GM12878 (cell line): ENCODE measurements around the gene MAD1L1.
"Not testable (repeated sequence)": the region's sequence is repeated elsewhere in the genome, so short reads cannot be mapped to it uniquely, and the experiment has no call there.

Experiments
- ASH2L ChIP-seq: fragments of 300-600, 200-600 bp; sonication (generic); IDR thresholded peaks from 2 replicates; pipeline ENCODE4 v1.6.1; 2017; ENCODE audit warnings: low read depth, mild to moderate bottlenecking, borderline replicate concordance
- CREB1 ChIP-seq: IDR thresholded peaks from 2 replicates; pipeline ENCODE4 v1.6.1; 2012; ENCODE audit warnings: low read depth, mild to moderate bottlenecking, inconsistent platforms
- CTCF ChIP-seq, 3 experiments: IDR thresholded peaks in 2 of 3; conservative IDR thresholded peaks in 1 of 3; 2 replicates each; pipeline ENCODE4 v1.5.1; 2011; ENCODE audit warnings: low read depth in 3 of 3, low read length in 3 of 3, mild to moderate bottlenecking in 3 of 3, control low read depth in 2 of 3, moderate library complexity in 2 of 3, inconsistent platforms in 1 of 3, mixed read lengths in 1 of 3; ENCODE audit not compliant: control insufficient read depth in 2 of 3, insufficient read depth in 1 of 3; ENCODE audit errors: extremely low read depth in 1 of 3
- HDGF ChIP-seq: fragments of 450-650 bp; IDR thresholded peaks from 2 replicates; pipeline ENCODE4 v1.6.1; 2016; ENCODE audit warnings: antibody characterized with exemption
- NFYA ChIP-seq: IDR thresholded peaks from 2 replicates; pipeline ENCODE4 v1.6.1; 2011; ENCODE audit warnings: low read depth, mild to moderate bottlenecking, low read length, improper control_type of control experiment, borderline replicate concordance
- POLR2A ChIP-seq: IDR thresholded peaks from 2 replicates; pipeline ENCODE4 v1.6.1; 2011; ENCODE audit warnings: low read depth, mild to moderate bottlenecking, low read length
- SIN3A ChIP-seq: IDR thresholded peaks from 2 replicates; pipeline ENCODE4 v1.6.1; 2012; ENCODE audit warnings: low read depth, low read length, improper control_type of control experiment
- SMAD1 ChIP-seq: fragments of 450-650 bp; IDR thresholded peaks from 2 replicates; pipeline ENCODE4 v1.6.1; 2018; ENCODE audit warnings: mild to moderate bottlenecking, low read depth; ENCODE audit not compliant: partially characterized antibody

- not testable (repeated sequence) for TF ChIP-seq SMAD1; NFYA; ASH2L; POLR2A; HDGF; SIN3A; CTCF (IDR thresholded peaks at IDR 0.05 in 2 of 3, conservative IDR thresholded peaks at IDR 0.05 in 1 of 3; ENCODE audit: control insufficient read depth in 2 of 3, extremely low read depth in 1 of 3, insufficient read depth in 1 of 3, low read depth in 3 of 3, low read length in 3 of 3); CREB1
Measured at GRCh38 chr7:1874590-1875391, 358.0 kb downstream of the MAD1L1 start.
